Measurements from ENCODE around the gene UBE2E2. TPM values are rescaled to one million over a fixed set of nuclear protein-coding genes. Genes with fewer than 3 reads are reported as not detected.

UBE2E2 gene
- total and polyA plus RNA-seq, 2 donors (not counting 1 experiment from before 2014, with no cell fraction given): 16.0 to 45.0 TPM

DNA sequence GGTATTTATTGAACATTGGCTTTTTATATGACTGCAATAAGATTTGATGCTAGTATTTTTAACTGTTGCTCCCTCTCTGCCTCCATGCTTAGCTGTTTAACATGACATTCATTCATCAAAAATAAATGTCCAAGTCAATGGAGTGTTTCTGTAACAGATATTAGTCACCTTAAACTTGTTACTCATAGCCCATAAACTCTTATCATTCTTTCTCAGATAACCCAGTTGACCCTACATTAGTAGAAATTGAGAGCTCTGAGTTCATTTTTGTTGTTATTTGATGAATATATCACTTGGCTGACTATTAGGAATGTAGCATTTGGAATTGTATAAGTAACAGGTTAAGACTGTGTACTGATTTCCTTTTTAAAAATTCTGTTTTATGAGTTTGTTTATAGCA is 201.1 kb downstream of the UBE2E2 start:
- Mint-ChIP-seq H3K9me3 (ENCODE audit: insufficient read depth) (no peaks in the 10 kb centered on the region), H3K4me3 (no peak overlapping the region), H3K27me3 (no peaks in the 10 kb centered on the region), H3K27ac (no peak overlapping the region), H3K4me1 (peaks cover 53% of the 10 kb centered on the region)
- Histone ChIP-seq H3K27ac (ENCODE audit: low read length in 2 of 2) (no peak overlapping the region), H3K9ac (ENCODE audit: low read length) (no peak overlapping the region), H3K79me2 (ENCODE audit: control insufficient read depth, insufficient read depth, low read length) (peaks cover 55% of the 10 kb centered on the region), H3K4me3 (ENCODE audit: control extremely low read depth in 1 of 5, extremely low read depth in 1 of 5, insufficient read depth in 1 of 5, low read depth in 2 of 5, low read length in 4 of 5) (no peak overlapping the region), H3K27me3 (replicated peaks in 1 of 4; ENCODE audit: control extremely low read depth in 1 of 4, control insufficient read depth in 3 of 4, insufficient read depth in 4 of 4, low read length in 3 of 4) (no peaks in the 10 kb centered on the region), H3K36me3 (replicated peaks in 1 of 2; ENCODE audit: control extremely low read depth in 1 of 2, control insufficient read depth in 1 of 2, extremely low read depth in 1 of 2, insufficient read depth in 2 of 2, low read length in 1 of 2) (no peaks in the 10 kb centered on the region), H3K4me2 (replicated peaks; ENCODE audit: low read depth, low read length, poor library complexity, severe bottlenecking) (peak overlapping the region; percentile 43), H3K4me1 (ENCODE audit: control insufficient read depth in 2 of 2, insufficient read depth in 2 of 2, low read length in 2 of 2) (peaks cover 25 to 34% of the 10 kb centered on the region in 2 donors), H4K20me1 (ENCODE audit: control insufficient read depth, insufficient read depth, low read length, poor library complexity, severe bottlenecking) (peaks cover 25% of the 10 kb centered on the region), H2AFZ (ENCODE audit: insufficient read depth, low read depth, low read length, poor library complexity, severe bottlenecking) (no peak overlapping the region), H3K9me3 (ENCODE audit: control extremely low read depth in 1 of 3, control insufficient read depth in 2 of 3, insufficient read depth in 1 of 3, low read length in 2 of 3) (no peaks in the 10 kb centered on the region)
- intact Hi-C loops (cut with micrococcal nuclease): loop anchor here (10.0 kb wide), 1 partner anchor 199 kb away; the partner anchor contains the start of gene UBE2E2
- DNase-seq (no peak), ATAC-seq (ENCODE audit: low read depth) (no peak)
- POLR2A ChIA-PET: no interaction called here
- TF ChIP-seq, protein P1, sequence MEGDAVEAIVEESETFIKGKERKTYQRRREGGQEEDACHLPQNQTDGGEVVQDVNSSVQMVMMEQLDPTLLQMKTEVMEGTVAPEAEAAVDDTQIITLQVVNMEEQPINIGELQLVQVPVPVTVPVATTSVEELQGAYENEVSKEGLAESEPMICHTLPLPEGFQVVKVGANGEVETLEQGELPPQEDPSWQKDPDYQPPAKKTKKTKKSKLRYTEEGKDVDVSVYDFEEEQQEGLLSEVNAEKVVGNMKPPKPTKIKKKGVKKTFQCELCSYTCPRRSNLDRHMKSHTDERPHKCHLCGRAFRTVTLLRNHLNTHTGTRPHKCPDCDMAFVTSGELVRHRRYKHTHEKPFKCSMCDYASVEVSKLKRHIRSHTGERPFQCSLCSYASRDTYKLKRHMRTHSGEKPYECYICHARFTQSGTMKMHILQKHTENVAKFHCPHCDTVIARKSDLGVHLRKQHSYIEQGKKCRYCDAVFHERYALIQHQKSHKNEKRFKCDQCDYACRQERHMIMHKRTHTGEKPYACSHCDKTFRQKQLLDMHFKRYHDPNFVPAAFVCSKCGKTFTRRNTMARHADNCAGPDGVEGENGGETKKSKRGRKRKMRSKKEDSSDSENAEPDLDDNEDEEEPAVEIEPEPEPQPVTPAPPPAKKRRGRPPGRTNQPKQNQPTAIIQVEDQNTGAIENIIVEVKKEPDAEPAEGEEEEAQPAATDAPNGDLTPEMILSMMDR (IDR thresholded peaks at IDR 0.05): no peak
- no peak for TF ChIP-seq EZH2 (IDR thresholded peaks at IDR 0.05; ENCODE audit: borderline replicate concordance, insufficient read depth, low read depth, low read length, poor library complexity, severe bottlenecking)
- CTCF ChIA-PET: interaction anchor here (0.6 kb wide), 1 partner anchor 112 kb away, joined by 3 read pairs; no protein-coding TSS in a partner anchor

DNA sequence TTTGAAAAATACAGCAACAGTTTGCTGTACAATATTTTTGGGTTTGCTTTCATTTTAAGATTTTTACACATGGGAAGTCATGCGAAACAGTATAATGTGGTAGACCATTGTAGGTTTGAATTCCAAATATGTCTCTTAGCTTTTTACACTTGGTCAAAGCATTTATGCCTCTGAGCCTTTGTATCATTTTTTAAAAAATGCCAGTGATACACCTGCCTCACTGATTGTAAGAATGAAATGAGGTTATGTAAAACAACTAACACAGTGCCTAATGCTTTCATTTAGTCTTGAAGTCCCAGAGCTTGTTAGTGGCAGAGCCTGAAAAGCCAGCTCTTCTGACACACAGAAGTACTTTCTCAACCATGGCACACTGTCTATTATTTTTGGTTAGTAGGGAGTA is 202.0 kb downstream of the UBE2E2 start:
- no CpG with 5 or more reads among the region's 1 CpG for WGBS (ENCODE audit: insufficient coverage)
- CTCF ChIA-PET: no interaction called here
- H3K4me2 ChIP-seq (replicated peaks; ENCODE audit: low read depth, low read length, poor library complexity, severe bottlenecking): peak overlapping the region; percentile 43

More for the DNA sequence above, 202.0 kb downstream of the UBE2E2 start:
- intact Hi-C loops (cut with micrococcal nuclease): loop anchor here (10.0 kb wide), 1 partner anchor 200 kb away; the partner anchor contains the start of gene UBE2E2
- H3K36me3 ChIP-seq (replicated peaks in 1 of 2; ENCODE audit: control extremely low read depth in 1 of 2, control insufficient read depth in 1 of 2, extremely low read depth in 1 of 2, insufficient read depth in 2 of 2, low read length in 1 of 2): no peaks in the 10 kb centered on the region
- H2AFZ ChIP-seq (ENCODE audit: insufficient read depth, low read depth, low read length, poor library complexity, severe bottlenecking): no peak overlapping the region
- no peak overlapping the region for H3K27ac ChIP-seq (ENCODE audit: low read length in 2 of 2)
- H3K27ac Mint-ChIP-seq: no peak overlapping the region
- DNase-seq (peak; percentile 28), ATAC-seq (ENCODE audit: low read depth) (peak; percentile 51)
- peak overlapping the region in 1 of 5 experiments; percentile 2 for H3K4me3 ChIP-seq (ENCODE audit: control extremely low read depth in 1 of 5, extremely low read depth in 1 of 5, insufficient read depth in 1 of 5, low read depth in 2 of 5, low read length in 4 of 5)
- H3K27me3 Mint-ChIP-seq: no peaks in the 10 kb centered on the region
- peaks cover 32% of the 10 kb centered on the region for H4K20me1 ChIP-seq (ENCODE audit: control insufficient read depth, insufficient read depth, low read length, poor library complexity, severe bottlenecking)
- H3K4me1 ChIP-seq (ENCODE audit: control insufficient read depth in 2 of 2, insufficient read depth in 2 of 2, low read length in 2 of 2): peaks cover 25 to 37% of the 10 kb centered on the region in 2 donors
- H3K9ac ChIP-seq (ENCODE audit: low read length): peak overlapping the region; percentile 19
- peaks cover 64% of the 10 kb centered on the region for H3K79me2 ChIP-seq (ENCODE audit: control insufficient read depth, insufficient read depth, low read length)
- TF ChIP-seq EZH2 (IDR thresholded peaks at IDR 0.05; ENCODE audit: borderline replicate concordance, insufficient read depth, low read depth, low read length, poor library complexity, severe bottlenecking): no peak
- TF ChIP-seq, protein P1 (IDR thresholded peaks at IDR 0.05): no peak
- peak overlapping the region; percentile 49 for H3K4me3 Mint-ChIP-seq
- H3K9me3 Mint-ChIP-seq (ENCODE audit: insufficient read depth): no peaks in the 10 kb centered on the region
- POLR2A ChIA-PET: no interaction called here
- no peaks in the 10 kb centered on the region for H3K9me3 ChIP-seq (ENCODE audit: control extremely low read depth in 1 of 3, control insufficient read depth in 2 of 3, insufficient read depth in 1 of 3, low read length in 2 of 3)
- H3K27me3 ChIP-seq (replicated peaks in 1 of 4; ENCODE audit: control extremely low read depth in 1 of 4, control insufficient read depth in 3 of 4, insufficient read depth in 4 of 4, low read length in 3 of 4): no peaks in the 10 kb centered on the region
- peaks cover 58% of the 10 kb centered on the region for H3K4me1 Mint-ChIP-seq

Data from B cell (primary cell).